Measurements from ENCODE around the gene ALKBH5.

The ALKBH5 gene

DNA sequence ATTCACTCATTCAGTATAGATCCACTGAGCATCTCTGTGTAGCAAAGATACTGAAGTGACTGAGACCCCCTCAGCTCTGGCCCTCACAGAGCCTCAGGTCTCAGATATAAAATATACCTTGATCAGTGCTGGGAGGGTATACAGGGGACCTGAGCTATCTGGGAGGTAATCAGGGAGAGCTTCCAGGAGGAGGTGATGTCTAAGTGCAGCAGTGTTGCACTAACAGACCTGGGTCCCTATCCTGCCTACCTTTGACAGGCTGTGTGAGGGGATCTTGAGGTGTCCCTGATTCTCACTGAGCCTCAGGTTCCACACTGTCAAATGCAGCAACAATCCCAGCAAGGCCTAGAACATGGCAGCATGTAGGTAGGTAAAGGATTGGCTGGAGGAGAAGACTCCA, 6.5 kb upstream of the ALKBH5 start:
- Histone ChIP-seq H3K27ac (no peak overlapping the region), H3K4me3 (ENCODE audit: low read depth in 1 of 2, low read length in 1 of 2) (no peak overlapping the region), H3K36me3 (no peaks in the 10 kb centered on the region), H3K4me1 (ENCODE audit: control insufficient read depth in 1 of 2, insufficient read depth in 1 of 2, low read depth in 1 of 2, low read length in 1 of 2) (peaks cover 10 to 14% of the 10 kb centered on the region in 2 experiments), H3K27me3 (no peaks in the 10 kb centered on the region), H3K9me3 (no peaks in the 10 kb centered on the region)
- TF ChIP-seq CTCF (IDR thresholded peaks at IDR 0.05): no peak

DNA sequence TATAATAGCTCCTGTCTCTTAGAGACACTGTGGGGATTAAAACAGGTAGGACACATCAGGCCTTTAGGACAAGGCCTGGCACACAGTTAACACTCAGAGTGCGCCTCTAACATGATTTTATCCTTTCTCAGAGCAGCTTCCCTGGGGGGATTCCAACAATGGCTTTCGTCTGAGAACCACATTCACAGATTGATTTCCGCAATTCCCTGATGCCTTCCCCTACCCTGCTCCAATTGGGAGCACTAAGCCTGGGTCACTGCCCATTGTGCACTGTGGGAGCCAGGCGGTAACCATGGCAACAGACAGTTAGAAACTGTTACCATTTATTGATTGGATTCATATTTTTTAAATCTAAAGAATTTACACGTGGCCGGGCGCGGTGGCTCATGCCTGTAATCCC, 5.9 kb upstream of the ALKBH5 start:
- Histone ChIP-seq H3K27ac (no peak overlapping the region), H3K9me3 (no peaks in the 10 kb centered on the region), H3K4me3 (ENCODE audit: low read depth in 1 of 2, low read length in 1 of 2) (no peak overlapping the region), H3K36me3 (no peaks in the 10 kb centered on the region), H3K27me3 (no peaks in the 10 kb centered on the region), H3K4me1 (ENCODE audit: control insufficient read depth in 1 of 2, insufficient read depth in 1 of 2, low read depth in 1 of 2, low read length in 1 of 2) (peaks cover 16 to 20% of the 10 kb centered on the region in 2 experiments)
- TF ChIP-seq CTCF (IDR thresholded peaks at IDR 0.05): no peak

DNA sequence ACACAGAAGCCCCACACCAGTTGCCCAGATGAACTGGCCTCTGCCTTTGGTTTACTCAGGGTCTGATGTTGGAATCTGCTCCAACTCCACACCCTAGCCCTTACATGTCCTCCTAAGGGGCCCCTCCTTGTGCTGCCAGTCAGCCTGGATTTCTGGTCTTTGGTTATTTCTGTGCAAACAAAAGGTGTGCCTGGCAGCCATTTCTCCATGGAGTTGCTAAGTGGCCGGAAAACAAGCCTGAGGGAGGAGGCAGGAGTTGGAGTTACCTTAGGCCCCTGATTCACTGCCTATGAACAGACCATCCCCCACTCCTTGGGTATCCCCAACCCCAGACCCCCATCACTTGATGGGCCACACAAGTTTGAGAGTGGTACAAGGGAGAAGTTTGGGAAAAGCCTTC, 4.4 kb upstream of the ALKBH5 start:
- Histone ChIP-seq H3K4me3 (ENCODE audit: low read depth in 1 of 2, low read length in 1 of 2) (no peak overlapping the region), H3K27me3 (no peaks in the 10 kb centered on the region), H3K27ac (no peak overlapping the region), H3K9me3 (no peaks in the 10 kb centered on the region), H3K36me3 (no peaks in the 10 kb centered on the region), H3K4me1 (ENCODE audit: control insufficient read depth in 1 of 2, insufficient read depth in 1 of 2, low read depth in 1 of 2, low read length in 1 of 2) (peaks cover 16 to 20% of the 10 kb centered on the region in 2 experiments)
- TF ChIP-seq CTCF (IDR thresholded peaks at IDR 0.05): no peak

DNA sequence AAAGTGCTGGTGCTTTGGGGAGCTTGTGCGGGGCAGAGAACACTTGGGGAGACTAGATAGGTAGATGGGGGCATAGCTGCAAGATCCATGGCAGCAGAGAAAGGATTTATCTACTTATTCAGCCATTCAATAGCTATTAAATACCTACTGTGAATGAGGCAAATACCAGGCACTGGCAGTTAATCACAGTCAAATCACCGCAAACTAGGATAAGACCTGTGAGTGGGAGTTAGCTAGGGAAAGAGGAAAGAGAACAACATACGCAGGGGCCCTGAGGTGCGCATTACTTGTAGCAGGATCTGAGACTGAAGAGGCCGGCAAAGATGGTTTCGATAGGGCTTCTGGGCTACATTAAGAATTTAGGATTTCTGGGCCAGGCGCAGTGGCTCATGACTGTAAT, 3.8 kb upstream of the ALKBH5 start:
- no peaks in the 10 kb centered on the region for H3K9me3 ChIP-seq
- no peak overlapping the region for H3K27ac ChIP-seq
- no peak overlapping the region for H3K4me3 ChIP-seq (ENCODE audit: low read depth in 1 of 2, low read length in 1 of 2)
- H3K4me1 ChIP-seq (ENCODE audit: control insufficient read depth in 1 of 2, insufficient read depth in 1 of 2, low read depth in 1 of 2, low read length in 1 of 2): peaks cover 19 to 25% of the 10 kb centered on the region in 2 experiments
- no peaks in the 10 kb centered on the region for H3K27me3 ChIP-seq
- no peaks in the 10 kb centered on the region for H3K36me3 ChIP-seq
- no peak for TF ChIP-seq CTCF (IDR thresholded peaks at IDR 0.05)

- Histone ChIP-seq H3K4me3 (ENCODE audit: low read depth in 1 of 2, low read length in 1 of 2) (no peak overlapping the region), H3K27me3 (no peaks in the 10 kb centered on the region), H3K36me3 (no peaks in the 10 kb centered on the region), H3K27ac (no peak overlapping the region), H3K4me1 (ENCODE audit: control insufficient read depth in 1 of 2, insufficient read depth in 1 of 2, low read depth in 1 of 2, low read length in 1 of 2) (peaks cover 28 to 33% of the 10 kb centered on the region in 2 experiments), H3K9me3 (no peaks in the 10 kb centered on the region)
- TF ChIP-seq CTCF (IDR thresholded peaks at IDR 0.05): no peak
Observed at GRCh38 chr17:18181358-18181757, 2.3 kb upstream of the ALKBH5 start.
